ENCODE measurements around the gene UPK1A.
"Not testable (repeated sequence)": the region's sequence is repeated elsewhere in the genome, so short reads cannot be mapped to it uniquely, and the experiment has no call there.

UPK1A gene

DNA sequence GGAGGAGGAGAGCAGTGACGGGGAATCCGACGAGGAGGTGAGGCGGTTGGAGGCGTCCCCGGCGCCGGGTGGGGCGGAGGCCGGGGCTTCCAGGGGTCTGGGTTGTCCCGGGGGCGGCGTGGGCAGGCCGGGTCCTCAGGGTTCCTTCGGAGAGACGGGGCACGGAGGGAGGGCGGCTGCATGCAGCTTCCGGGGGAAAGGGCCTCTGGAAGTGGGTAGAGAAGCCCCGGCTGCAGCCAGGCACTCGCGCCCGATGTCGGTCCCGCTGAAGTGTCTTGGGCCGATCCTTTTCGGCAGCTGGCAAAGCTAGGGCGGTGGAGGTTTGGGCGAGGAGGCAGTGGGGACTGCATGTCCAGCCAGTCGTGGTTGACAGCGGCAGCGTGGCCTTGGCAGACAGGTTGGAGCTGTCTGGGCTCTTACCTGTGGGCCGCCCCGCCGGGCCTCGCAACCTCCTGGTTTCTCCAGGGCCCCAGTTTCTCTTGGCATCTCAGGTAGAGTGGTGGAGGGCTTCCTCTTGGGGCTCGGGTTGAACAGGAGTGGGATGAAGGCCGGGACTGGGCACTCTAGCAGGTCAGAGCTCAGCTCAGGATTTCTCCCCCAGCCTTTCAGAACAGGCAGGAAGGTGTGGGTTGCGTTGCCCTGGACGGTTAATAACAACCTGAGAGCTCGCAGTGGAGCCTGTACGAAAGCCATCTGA is 52.2 kb downstream of the UPK1A start:
- DNase-seq: peak; percentile 44

DNA sequence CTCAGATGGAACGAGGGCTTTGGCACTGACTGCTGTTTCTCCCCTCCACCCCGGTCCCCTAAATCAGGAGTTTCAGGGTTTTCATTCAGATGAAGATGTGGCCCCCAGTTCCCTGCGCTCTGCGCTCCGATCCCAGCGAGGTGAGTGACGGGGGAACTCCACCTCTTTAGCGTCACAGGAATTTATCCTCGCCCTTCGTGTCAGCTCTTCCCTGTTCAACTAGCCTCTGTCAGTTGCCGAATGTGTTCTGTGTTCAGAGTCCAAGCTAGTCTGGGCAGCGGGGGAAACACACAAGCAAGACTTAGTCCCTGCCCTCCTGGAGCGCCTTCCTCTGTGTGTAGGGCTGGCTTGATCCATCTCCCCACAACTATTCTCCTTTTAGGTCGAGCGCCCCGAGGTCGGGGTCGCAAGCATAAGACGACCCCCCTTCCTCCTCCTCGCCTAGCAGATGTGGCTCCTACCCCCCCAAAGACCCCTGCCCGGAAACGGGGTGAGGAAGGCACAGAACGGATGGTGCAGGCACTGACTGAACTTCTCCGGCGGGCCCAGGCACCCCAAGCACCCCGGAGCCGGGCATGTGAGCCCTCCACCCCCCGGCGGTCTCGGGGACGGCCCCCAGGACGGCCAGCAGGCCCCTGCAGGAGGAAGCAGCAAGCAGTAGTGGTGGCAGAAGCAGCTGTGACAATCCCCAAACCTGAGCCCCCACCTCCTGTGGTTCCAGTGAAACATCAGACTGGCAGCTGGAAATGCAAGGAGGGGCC is 53.3 kb downstream of the UPK1A start:
- DNase-seq: no peak

- no peak for DNase-seq
Measured at GRCh38 chr19:35720163-35720524, 53.8 kb downstream of the UPK1A start.

DNA sequence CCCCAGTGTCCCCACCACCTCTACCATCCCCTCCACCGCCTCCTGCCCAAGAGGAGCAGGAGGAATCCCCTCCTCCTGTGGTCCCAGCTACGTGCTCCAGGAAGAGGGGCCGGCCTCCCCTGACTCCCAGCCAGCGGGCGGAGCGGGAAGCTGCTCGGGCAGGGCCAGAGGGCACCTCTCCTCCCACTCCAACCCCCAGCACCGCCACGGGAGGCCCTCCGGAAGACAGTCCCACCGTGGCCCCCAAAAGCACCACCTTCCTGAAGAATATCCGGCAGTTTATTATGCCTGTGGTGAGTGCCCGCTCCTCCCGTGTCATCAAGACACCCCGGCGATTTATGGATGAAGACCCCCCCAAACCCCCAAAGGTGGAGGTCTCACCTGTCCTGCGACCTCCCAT is 54.3 kb downstream of the UPK1A start:
- no peak for DNase-seq

GRCh38 chr19:35721374-35721773 is 55.1 kb downstream of the UPK1A start:
- DNase-seq: no peak

DNA sequence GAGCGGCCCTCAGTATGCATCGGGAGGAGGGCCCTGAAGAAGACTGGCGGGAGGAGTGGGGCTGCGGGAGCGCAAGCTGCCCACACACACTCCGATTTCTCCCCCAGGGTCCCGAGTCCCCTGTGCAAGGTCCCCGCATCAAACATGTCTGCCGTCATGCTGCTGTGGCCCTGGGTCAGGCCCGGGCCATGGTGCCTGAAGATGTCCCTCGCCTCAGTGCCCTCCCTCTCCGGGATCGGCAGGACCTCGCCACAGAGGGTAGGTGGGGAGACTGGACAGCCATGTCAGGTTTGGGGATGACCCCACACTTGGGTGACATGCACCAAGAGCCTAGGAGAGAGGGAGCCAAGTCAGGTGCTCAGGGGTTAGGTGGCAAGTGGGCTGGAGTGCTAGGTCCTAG is 56.1 kb downstream of the UPK1A start:
- no peak for DNase-seq

GRCh38 chr19:35722897-35723296 is 56.6 kb downstream of the UPK1A start:
- DNase-seq: no peak

- DNase-seq: no peak
Measured at GRCh38 chr19:35723671-35724070, 57.4 kb downstream of the UPK1A start.

- DNase-seq: not testable (repeated sequence)
Measured at GRCh38 chr19:35724132-35724531, 57.8 kb downstream of the UPK1A start.

GRCh38 chr19:35724560-35724959 is 58.2 kb downstream of the UPK1A start:
- DNase-seq: no peak

DNA sequence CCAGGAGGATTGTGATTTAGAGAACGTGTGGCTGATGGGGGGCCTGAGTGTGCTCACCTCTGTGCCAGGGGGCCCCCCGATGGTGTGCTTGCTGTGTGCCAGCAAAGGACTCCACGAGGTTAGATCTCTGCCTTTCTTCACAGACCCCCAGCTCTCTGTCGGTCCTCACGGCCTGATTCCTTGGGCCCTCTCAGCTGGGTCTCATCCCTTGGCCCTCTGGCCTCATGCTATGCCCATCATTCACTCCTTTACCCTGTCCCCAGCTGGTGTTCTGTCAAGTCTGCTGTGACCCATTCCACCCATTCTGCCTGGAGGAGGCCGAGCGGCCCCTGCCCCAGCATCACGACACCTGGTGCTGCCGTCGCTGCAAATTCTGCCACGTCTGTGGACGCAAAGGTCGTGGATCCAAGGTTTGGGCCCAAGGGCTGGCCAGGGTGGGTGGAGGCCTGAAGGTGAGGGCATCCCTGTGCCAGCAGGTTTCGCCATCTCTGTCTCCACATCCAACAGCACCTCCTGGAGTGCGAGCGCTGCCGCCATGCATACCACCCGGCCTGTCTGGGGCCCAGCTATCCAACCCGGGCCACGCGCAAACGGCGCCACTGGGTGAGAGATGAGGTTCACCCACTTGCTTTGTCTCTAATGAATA is 59.0 kb downstream of the UPK1A start:
- DNase-seq: no peak

GRCh38 chr19:35727053-35727955 is 61.0 kb downstream of the UPK1A start:
- DNase-seq: no peak
